Globus pallidus (tissue), 1 donor: ENCODE measurements around the gene PPEF2.

ENCODE experiments used
- DNase-seq: peaks from one replicate; pipeline ENCODE4 v3.0.0-alpha.2; 2015; ENCODE audit warnings: low spot score

The PPEF2 gene

DNA sequence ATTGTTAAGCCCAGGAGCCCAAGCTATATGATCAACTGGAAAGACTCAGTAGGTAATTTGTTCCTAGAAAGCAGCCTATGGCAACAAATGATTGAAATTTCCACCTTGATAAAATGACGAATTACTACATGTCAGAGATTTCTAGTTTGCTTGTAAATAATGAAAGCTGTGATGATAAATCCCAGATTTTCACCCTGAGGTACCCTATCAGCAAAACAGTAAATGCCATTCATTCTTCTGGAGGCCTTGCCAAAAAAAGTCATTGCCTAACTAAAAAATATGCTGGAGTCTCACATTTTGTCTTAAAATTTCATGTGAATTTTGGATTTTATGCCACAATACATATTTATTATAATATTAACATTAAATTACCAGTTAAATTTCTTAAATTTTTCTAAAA is 71.3 kb downstream of the PPEF2 start:
- DNase-seq = no peak

DNA sequence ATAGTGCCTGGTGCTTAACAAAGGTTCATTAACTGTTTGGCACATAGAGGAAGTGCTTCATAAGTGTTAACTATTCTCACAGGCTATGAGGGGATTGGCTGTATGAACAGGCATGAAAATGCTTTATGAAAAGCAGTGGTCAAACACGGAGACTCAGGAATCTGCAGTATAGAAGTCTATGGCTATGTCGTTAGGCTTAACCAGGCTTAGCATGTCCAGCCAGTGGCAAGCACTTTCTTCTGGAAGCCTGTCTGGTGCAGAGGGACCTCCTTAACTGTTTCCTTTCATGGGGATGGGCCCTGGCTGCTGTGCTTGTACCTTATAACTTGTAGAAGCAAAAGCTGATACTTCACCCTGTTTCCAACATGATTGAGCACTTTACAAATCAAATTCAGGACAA is 78.4 kb downstream of the PPEF2 start:
- no peak for DNase-seq

DNA sequence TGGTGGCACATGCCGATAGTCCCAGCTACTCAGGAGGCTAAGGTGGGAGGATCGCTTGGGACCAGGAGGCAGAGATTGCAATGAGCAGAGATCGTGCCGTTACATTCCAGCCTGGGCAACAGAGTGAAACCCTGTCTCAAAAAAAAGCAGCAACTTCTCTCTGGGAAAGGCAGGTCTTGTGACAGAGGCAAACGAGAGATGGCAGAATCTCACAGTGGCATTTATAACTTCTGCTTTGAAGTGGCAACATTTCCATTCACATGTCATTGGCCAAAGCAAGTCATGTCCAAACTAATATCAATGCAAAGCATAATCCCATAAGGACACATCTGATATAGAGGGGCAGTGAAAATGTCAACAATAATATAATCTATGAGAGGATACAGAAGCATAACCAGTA is 79.8 kb downstream of the PPEF2 start:
- DNase-seq = no peak

DNA sequence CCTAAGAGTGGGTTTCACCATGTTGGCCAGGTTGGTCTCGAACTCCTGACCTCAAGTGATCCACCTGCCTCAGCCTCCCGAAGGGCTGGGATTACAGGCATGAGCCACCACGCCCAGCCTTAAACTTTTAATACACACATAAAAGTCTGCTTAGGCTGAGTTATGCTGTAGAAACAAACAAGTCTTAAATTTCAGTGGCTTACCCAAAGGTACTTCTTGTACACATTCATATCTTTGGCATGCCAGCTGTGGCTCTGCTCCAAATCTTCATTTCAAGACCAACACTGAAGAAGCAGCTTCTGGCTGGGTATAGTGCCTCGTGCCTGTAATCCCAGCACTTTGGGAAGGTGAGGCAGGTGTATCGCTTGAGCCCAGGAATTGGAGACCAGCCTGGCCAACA is 80.3 kb downstream of the PPEF2 start:
- DNase-seq = no peak

DNA sequence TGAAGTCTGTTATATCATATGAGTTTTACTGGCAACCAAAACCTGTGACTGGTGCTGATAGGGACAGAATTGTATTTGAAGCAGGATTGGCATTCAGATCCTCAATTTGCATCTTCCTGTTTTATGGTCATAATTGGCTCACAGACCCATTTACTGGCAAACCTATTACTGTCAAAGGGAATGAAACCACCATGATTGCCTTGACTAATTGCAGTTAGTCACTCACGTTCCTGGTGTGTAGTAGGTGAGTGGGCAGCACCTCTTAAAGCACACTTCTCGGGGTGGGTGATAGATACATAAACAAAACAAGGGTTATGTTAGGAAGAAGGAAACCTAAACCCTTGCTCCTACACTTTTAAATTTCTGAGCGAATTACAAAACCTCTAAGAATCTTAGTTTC is 81.0 kb downstream of the PPEF2 start:
- DNase-seq = no peak

DNA sequence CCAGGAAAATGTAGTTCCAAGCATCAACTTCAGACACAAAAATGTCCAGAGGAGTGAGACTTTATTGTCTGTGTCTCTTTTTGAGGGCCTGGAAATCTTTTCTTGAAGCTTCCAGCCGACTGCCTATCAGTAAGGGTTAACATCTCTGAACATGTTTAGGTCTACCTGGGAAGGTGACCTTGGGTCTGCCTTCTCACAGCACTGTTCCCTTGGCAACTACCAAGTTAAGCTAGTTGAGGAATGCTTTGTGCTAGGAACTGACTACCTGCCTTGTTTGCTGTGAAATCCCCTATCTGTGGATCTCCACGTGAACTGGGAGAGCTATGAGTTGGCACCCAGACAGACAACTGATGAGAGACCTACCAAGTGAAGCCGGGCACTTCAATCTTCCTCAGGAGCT is 81.6 kb downstream of the PPEF2 start:
- no peak for DNase-seq

DNA sequence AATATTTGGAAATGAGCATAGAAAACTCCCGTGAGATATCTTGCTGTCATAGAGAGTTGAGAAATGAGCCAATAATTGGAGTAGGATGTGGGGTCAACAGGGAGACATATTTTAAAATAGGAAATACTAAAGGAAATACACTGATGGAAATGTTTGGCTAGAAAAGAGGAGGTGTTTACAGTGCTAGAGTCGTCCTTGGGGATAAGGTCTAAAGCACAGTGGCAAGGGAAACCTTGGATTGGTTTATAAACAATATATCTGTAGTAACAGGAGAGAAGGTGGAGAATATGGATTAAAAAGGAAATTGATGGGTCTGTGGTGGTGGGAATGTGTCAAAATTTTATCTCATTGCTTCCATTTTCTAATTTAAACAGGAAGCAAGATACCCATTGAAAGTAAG is 82.1 kb downstream of the PPEF2 start:
- DNase-seq = no peak

DNA sequence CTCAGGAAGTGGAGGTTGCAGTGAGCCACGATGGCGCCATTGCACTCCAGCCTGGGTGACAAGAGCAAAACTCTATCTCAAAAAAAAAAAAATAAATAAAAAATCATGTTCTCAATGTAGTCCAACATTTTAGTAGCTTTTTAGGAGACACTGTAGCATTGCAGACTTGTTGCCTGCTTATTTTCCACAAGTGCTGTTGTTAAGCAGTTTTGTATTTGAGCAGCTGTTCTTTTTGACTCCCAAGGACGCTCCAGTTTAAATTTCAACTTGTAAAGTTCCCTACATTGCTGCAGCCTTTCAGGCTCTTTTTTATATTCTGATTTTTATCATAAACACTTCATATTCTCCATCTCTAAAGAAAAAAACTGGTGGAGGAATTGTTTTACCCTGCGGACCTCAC is 83.1 kb downstream of the PPEF2 start:
- DNase-seq = no peak

DNA sequence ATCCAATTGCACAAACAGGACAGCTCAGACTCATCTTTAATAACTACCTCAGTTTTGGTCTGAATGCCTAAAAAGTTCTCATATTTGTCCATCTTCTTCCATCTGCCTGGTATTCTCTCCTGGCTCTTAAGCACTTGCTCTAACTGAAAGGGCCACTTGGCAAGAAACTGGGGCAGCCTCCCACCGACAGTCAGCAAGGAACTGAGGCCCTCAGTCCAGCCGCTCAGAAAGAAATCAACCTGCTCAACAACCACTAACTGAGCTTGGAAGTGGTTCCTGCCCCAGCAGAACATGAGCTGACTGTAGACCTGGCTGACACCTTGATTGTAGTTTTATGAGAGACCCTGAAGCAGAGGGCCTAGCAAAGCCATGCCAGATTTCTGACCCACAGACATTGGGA is 84.4 kb downstream of the PPEF2 start:
- DNase-seq = no peak
